ENCODE measurements around the gene MIEF2.
"Not testable (repeated sequence)": the region's sequence is repeated elsewhere in the genome, so short reads cannot be mapped to it uniquely, and the experiment has no call there.

MIEF2 gene

DNA sequence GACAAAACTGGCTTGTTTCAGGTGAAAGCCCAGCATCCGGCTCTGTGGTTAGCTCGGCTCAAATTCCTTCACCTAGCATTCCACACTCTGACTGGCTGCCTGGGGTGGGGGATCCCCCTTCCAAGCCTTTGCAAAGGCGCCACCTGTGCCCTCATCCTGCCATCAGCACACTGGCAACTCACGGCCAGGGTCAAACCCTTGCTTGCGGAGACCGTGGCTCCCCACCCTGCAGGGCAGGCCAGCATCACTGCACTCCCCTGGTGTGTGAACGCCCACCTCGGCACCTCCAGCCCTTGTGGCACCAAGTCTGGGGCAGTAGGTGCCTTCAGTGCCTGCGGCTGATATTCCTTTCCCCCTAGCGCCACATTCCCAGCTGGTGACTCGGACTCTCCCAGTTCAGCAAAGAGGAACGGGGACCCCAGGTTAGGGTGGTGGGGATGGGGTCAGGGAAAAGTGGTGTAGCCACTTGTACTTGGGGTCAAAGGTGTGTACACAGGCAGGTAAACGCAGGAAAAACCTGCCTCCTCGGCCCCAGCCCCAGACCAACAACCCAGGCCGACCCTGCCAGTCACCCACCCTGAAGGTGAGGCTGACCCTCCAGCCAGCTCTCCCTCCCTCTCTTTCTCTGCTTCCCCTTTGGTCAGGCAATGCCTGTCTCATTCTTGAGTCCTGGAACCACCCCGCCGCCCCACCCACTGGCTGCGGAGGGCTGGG, 3.0 kb upstream of the MIEF2 start:
- DNase-seq: no peak

DNA sequence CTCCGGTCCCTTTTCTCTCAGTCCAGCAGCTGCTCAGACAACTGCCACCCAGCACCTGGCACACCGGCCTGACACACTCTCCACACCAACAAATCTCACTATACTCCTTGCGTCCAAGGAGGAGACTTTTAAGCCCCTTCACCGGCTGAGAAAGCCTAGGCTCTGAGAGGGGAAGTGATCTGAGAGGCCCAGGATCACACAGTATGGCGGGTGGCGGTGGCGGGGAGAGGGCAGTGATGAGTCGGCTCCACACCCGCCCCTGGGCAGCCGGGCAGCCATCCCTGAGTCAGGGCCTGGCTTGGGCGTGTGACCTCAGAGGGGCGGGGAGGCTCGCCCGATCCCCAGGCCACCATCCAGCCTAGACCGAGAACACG, 2.5 kb upstream of the MIEF2 start:
- DNase-seq: no peak

DNA sequence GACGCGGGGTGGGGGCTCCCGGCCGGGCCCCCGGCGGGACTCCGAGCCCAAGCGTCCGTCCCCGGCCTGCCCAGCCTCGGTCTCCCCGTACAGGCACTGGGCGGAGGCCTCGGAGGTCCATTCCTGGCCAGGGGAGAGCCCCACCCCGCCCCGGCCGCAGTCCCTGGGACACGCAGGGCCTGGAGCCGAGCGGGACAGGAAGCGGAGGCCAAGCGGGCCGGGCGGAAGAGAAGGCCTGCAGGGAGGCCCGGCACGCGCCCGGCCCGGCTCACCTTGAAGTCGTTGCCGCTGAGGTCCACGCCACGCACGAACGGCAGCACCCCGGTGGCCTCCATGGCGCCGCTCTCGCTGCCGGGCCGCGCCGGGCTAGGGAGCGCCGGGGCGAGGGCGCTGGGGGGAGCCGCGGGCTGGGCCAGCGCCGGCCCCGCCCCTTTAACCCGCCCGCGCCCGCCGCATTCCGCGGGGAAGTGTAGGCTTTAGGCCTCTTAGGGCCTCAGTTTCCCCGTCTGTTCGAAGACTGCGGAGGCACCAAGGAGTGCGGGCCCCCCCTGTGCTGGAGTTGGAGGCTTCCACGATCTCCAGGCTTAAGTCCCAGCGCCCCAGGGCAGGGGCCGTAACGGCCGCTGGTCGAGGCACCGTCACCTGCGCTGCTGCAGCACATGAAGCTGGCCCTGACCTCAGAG, 2.0 kb upstream of the MIEF2 start, which contains the start of gene FLII:
Gene FLII (minus strand): TSS at position 383 of the 683 bp plus-strand sequence. CDS start 48 bp downstream, at position 335.
- DNase-seq: no peak

DNA sequence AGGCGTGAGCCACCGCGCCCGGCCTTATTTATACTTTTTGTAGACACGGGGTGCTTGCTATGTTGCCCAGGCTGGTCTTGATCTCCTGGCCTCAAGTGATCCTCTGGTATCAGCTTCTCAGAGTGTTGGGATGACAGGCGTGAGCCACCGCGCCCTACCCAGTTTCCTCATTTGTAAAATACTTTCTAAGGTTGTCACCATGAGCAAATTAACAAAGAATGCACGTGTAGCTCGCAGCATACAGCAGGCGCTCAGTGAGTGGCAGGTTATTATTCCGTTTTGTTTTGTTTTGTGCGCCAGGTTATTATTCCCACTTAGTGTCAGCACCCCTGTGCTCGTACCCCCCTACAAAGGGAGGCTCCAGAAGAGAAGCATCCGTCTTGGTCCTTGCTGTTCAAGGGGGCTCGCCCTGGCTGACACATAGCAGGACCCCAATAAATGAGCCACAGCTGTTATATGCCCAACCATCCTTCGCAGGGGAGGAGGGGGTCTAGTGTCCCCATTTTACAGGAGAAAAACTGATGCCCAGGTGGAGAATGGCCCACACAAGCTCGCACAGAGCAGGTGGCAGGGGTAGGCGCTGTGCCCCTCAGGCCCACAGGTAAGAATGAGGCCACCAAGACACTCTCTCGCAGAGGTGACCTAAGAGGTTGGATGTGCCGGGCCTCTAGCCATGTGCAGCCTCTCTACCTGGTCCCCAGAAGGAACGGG, 686 bp upstream of the MIEF2 start:
- DNase-seq: no peak

DNA sequence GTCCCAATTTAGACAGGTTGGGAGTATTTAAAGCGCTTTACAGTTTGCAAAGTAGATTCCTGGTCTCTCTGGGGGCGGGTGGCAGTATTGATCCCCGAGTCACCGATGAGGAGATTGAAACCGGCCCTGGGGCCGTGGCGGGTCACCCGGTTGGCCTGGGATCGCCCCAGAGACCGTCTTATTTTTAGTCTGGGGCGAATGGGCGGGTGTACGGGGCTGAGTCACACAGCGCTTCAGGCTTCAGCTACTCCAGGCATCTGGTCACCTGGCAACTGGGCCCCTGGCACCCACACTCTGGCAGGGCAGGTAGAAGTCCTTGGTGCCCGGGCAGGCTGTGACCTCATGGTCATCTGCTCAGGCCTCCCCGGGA, 669 bp downstream of the MIEF2 start:
- no peak for DNase-seq

DNA sequence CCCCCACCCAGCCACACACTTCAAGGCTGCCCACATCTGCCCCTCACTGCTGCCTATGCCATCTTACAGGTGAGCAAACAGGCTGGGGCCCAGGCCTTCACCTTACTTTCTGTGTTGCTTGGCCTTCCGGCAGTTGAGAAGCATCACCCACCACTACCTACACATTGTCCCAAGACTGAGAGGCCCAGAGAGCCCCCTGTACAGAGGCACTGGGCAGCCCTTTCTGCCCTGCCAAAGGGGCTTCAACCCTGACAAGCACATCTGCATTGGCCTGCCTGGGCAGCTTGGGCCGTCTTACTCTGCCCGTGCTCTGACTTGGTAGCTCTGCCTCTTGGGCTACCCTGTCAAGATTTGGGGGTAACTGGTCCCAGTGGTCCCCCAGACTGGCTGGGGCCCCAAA, 1.2 kb downstream of the MIEF2 start:
- no peak for DNase-seq

DNA sequence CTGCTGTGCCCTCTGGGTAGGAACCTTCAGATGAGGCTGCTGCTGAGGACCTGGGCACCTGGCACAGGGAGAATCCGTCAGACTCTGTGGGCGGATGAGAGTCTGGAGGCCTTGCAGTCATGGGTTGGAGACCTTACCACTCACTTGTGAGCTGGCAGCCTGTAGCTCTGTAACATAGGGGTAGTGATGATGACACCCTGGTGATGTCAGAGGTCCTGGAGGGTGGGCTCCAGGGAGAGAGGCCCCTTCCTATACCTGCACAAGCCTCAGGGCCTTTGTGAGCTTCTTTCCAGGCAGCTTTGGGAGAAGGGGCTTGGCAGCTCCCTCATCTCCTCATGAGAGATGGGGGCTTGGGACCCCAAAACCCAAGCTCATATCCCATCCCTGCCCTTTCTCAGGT, 1.6 kb downstream of the MIEF2 start:
- DNase-seq: no peak

DNA sequence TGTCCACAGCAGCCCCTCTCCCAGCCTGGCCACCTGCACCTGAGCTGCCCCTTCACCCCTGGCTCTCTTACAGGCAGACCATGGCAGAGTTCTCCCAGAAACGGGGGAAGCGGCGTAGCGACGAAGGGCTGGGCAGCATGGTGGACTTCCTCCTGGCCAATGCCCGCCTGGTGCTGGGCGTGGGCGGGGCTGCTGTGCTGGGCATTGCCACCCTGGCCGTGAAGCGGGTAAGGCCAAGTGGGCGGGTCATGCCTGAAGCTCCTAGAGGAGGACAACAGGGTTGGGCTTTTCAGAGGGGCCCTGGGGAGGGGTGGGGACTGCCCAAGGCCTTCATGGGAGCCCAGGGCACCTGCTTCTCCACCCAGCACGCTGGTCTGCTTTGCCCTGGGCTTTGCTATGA, 2.2 kb downstream of the MIEF2 start:
- no peak for DNase-seq

DNA sequence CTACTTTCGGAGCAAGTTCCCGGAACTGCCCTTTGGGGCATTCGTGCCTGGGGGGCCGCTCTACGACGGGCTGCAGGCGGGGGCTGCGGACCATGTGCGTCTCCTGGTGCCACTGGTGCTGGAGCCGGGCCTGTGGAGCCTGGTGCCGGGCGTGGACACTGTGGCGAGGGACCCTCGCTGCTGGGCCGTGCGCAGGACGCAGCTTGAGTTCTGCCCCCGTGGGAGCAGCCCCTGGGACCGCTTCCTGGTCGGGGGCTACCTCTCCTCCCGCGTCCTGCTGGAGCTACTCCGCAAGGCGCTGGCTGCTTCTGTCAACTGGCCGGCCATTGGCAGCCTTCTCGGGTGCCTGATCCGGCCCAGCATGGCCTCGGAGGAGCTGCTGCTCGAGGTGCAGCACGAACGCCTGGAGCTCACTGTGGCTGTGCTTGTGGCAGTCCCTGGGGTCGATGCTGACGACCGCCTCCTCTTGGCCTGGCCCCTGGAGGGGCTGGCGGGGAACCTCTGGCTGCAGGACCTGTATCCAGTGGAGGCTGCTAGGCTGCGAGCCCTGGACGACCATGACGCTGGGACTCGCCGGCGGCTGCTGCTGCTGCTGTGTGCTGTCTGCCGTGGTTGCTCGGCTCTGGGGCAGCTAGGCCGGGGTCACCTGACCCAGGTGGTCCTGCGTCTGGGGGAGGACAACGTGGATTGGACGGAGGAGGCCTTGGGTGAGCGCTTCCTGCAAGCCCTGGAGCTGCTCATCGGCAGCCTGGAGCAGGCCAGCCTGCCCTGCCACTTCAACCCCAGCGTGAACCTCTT, 3.6 kb downstream of the MIEF2 start:
- DNase-seq: no peak

DNA sequence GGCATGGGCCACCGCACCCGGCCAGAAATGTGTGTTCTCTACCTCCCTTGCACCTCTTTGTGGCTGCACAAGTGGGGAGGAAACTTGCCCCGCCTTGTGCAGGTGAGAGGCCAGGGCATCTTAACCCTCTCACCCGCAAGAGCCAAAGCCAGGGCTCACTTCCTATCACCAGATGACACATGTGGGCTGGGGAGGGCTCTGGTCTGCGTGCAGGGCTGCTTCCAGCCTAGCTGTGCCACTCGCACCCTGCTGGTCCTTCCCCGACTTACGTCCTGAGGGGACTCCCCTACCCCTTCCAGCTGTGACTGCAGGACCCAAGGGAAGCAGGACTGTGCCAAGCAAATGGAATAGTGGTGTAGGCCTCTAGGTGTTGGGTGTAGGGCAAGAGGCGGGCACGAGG, 6.9 kb downstream of the MIEF2 start:
- DNase-seq: no peak

DNA sequence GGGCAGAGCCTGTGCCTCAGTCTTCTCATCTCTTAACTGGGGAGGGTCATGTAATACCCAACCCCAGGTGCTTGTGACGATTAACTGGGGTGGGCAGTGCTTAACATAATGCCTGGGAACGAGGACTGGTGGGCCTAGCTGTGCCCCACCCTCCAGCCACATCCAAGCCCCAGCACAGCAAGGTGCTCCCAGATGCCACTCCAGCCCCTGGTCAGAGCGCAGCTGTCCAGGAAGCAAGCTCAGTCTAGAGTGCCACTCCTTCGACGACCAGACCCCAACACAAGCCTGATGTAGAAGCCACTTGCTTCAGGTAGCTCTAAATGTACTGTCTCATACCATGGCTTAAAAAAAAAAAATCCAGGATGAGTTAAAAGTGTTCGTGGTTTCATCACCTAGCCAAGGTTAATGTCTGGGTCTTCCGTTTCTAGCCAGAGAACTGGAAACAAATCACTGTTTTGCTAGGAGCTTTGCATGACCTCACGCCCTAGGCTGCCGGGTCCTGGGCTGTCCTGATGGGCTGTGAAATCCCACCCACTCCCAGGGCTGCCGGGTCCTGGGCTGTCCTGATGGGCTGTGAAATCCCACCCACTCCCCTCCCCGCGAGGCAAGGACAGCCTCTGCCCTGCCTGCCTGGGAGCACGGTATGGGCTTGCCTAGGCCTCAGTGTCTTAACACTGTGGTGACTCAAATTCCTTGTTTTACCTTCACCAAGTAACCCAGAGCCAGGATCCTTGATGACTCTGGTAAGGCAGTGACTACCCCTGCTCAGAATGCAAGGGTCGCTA, 7.7 kb downstream of the MIEF2 start:
- DNase-seq: no peak

DNA sequence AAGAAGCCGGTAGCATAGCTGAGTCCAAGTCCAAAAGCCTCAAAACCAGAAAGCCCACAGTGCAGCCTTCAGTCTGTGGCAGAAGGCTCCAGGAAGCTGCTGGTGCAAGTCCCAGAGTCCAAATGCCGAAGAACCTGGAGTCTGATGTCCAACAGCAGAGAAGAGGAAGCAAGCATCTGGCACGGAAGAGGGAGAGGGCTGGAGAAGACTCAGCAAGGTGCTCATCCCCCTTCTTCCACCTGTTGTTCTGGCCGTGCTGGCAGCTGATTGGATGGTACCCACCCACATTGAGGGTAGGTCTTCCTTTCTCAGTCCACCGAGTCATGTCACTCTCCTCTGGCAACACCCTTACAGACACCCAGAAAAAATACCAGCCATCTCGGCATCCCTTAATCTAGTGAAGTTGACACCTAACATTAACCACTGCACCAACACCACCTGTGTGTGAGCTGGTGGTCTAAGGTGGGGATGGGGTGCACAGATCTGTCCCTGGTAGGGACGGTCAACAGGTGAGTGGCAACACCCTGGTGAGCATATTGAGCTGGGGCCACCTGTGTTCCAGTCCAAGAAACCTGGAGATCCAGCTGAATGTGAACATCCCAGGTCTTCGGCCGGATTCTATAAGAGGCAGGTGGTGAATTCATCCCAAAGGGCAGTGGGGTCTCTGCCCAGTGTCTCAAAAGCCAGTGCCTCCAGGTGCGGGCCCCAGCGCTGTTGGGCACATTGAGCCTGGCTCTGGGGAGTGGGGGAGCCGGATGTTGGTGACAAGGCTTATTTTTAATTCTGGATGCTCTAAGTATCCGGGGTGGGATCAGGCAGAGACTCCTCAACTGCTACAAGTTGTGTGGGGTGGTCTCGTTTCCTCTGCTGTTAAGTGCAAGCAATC, 9.8 kb downstream of the MIEF2 start:
- DNase-seq: no peak

DNA sequence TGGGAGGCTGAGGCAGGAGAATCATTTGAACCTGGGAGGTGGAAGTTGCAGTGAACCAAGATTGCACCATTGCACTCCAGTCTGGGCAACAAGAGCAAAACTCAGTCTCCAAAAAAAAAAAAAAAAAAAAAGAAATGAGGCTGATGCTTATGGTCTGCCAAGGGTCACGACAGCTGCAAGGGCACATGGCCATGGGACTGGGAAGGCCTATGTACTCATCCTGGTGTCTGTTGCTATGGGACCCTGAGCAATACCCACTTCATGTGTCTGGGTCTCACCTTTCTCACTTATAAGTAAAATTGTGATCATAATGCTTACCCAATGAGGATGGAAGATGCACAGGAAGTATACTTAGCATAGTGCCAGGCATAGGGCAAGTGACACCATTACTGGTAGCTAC, 16.6 kb downstream of the MIEF2 start:
- no peak for DNase-seq

DNA sequence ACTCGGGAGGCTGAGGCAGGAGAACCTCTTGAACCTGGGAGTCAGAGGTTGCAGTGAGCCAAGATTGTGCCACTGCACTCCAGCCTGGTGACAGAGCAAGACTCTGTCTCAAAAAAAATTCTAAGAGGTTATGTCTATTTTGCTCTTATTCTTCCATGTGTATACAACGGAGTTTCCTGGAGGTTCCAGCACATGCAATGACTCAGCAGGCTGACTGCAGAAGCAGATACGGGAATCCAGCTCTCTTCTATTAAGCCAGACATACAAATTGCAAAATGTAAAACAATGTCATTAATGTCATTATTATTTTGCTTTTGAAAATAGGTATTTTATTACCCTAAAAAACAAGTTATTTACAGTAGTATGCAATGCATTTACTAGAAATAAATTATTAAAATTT, 18.4 kb downstream of the MIEF2 start:
- DNase-seq: no peak

DNA sequence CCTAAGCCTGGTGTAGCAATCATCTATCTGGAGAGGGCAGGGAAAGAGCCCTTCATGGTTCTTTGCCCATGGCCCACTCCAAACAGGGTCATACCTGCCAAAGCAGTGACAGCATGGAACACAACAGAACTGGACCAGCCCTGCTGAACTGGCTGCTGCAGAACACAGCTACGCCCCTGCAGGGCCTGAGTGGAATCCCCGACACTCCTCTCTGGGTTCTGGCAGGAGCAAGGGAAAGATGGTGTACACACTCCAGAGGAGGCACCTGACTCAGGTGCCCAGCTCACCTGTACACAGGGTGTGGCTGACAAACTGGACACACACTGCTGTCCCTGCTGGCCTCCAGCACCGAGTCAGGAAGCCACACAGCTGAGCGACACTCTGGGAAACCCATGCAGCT, 19.8 kb downstream of the MIEF2 start:
- no peak for DNase-seq

DNA sequence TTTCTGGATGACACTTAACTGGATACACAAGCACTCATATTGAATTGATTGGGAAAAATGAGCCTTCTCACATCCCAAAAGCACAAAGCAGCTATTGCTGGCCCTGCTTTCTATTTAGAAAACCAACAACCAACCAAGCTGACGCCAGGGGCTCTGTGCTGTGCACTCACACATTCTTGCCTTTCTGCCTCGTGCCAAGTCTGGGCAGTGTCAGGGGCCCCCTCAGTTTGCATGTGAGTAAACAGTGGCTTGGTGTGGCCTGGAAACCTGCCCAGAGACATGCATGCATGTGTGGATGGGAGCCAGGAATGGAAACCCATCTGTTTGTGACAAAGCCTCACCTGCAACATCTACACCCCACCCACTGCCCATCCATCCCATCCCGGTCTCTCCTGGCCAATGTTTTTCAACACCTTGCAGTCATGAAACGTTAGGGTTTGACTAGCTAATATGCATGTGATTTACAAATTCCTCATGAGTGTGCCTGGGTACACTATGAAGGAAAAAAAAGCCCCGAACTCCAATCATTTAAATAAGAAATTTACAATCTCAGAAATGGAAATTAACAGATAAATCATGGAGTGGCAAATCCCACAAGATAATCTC, 20.4 kb downstream of the MIEF2 start:
- no peak for DNase-seq

DNA sequence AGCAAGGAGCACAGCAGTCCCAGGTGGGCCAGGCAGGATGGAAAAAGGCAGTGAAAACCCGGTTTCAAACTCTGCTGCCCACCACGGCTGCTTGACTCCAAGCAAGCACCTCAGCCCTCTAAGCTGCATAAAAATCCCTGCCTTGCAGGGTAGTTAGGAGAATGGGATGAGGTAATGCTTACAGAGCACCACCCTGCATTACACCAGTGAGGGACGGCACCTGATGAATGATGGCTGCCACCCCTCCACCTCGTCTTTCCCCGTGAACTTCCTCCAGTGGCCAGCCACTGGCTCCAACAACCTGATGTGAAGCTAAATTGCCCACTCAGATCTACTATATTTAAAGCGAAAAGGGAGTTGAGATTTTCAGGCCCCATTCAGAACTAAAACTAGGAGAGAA, 21.3 kb downstream of the MIEF2 start:
- no peak for DNase-seq

DNA sequence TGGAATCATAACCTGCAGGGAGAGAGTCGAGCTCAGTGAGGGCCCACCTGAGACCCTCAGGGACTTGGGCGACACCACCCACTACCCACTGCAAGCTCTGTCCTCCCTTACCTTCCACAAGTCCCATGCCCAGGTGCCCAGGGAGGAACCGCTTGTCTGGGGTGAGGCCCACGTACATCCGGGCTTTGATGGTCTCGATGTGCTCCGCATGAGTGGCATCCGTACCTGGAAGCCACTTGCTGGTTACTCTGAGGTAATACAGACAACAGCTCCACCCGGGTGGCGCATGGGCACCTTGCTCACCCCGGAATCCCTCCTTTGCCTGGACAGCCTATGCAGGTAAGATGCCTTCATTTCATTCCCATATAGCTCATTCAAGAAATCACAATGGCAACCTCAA, 24.8 kb downstream of the MIEF2 start:
- DNase-seq: no peak

DNA sequence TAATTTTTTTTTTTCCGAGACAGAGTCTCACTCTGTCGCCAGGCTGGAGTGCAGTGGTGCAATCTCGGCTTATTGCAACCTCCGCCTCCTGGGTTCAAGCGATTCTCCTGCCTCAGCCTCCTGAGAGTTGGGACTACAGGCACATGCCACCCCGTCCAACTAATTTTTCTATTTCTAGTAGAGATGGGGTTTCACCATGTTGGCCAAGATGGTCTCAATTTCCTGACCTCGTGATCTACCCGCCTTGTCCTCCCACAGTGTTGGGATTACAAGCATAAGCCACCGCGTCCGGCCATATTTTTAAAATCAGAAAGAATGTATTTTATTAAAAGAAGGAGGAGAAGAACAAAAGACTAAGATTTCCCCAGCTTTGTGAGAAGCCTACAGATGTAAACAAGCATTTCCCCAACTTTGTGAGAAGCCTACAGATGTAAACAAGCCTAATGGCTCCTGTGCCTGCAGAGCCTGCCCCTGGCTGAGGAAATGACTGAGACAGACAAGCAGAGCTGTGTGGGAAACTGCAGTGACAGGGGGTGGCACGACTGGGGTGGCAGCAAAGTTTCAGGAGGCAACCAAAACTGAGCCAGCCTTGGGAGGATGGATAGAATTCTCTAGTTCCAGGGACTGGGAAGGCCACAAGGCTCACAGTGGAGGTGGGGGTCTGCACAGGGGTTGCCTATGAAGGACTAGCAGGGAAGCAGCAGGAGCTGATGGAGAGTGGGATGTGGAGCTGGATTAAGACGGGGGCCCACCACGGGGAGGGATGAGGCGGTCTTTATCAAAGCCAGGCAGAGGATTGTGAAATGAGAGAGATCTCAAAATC, 31.5 kb downstream of the MIEF2 start:
- no peak for DNase-seq

DNA sequence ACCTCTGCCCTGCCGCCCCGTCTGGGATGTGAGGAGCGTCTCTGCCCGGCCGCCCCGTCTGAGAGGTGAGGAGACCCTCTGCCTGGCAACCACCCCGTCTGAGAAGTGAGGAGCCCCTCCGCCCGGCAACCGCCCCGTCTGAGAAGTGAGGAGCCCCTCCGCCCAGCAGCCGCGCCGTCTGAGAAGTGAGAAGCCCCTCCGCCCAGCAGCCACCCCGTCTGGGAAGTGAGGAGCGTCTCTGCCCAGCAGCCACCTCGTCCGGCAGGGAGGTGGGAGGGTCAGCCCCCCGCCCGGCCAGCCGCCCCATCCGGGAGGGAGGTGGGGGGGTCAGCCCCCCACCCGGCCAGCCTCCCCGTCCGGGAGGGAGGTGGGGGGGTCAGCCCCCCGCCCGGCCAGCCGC, 37.6 kb downstream of the MIEF2 start:
- not testable (repeated sequence) for DNase-seq

All from NCI-H2107 (cell line).